Keratinocyte (primary cell): ENCODE results near the gene HOXB7. TPM values are rescaled to one million over a fixed set of nuclear protein-coding genes. Genes with fewer than 3 reads are reported as not detected.

Experiments used
- DNase-seq: peaks from one replicate; pipeline ENCODE4 v3.0.0-alpha.2; 2011; ENCODE audit warnings: low read depth, missing footprints, low spot score
- FAIRE-seq: peaks from 2 replicates; lab custom pipeline; 2011; peaks lifted over from hg19 to GRCh38; lab: Jason Lieb, UNC
- H2AFZ ChIP-seq: 2 replicates; pipeline ENCODE4 v1.6.0; 2012; ENCODE audit warnings: low read length, control low read depth, inconsistent platforms; ENCODE audit not compliant: control insufficient read depth
- H3K27ac ChIP-seq: 2 replicates; pipeline ENCODE4 v1.5.1; 2011; ENCODE audit warnings: low read length; ENCODE audit not compliant: control insufficient read depth, insufficient read depth
- H3K27me3 ChIP-seq: 3 replicates; pipeline ENCODE4 v1.6.0; 2011; ENCODE audit warnings: low read length; ENCODE audit not compliant: control insufficient read depth, insufficient read depth; ENCODE audit errors: extremely low read depth
- H3K36me3 ChIP-seq, 2 experiments: 2 replicates in 1 of 2; 3 replicates in 1 of 2; pipeline ENCODE4 v1.5.1; 2011; ENCODE audit warnings: low read length in 2 of 2, mild to moderate bottlenecking in 1 of 2; ENCODE audit not compliant: control insufficient read depth in 2 of 2, insufficient read depth in 2 of 2; ENCODE audit errors: extremely low read depth in 1 of 2
- H3K4me1 ChIP-seq: 3 replicates; pipeline ENCODE4 v1.5.1; 2011; ENCODE audit warnings: low read length; ENCODE audit not compliant: control insufficient read depth, insufficient read depth; ENCODE audit errors: extremely low read depth
- H3K4me2 ChIP-seq: 3 replicates; pipeline ENCODE4 v1.6.0; 2011; ENCODE audit warnings: low read depth, low read length; ENCODE audit not compliant: control insufficient read depth, insufficient read depth; ENCODE audit errors: extremely low read depth
- H3K4me3 ChIP-seq, 3 experiments: fragments of 200-600 bp in 1 of 3; sonication (generic) in 1 of 3; 2 replicates in 2 of 3; 3 replicates in 1 of 3; pipeline ENCODE4 v1.5.1; 2011 to 2016; ENCODE audit warnings: low read length in 3 of 3, mild to moderate bottlenecking in 3 of 3, control low read depth in 2 of 3, inconsistent platforms in 1 of 3, low read depth in 1 of 3, mixed read lengths in 1 of 3, mixed run types in 1 of 3, moderate library complexity in 1 of 3; ENCODE audit not compliant: control insufficient read depth in 2 of 3, insufficient read depth in 2 of 3; ENCODE audit errors: extremely low read depth in 1 of 3
- H3K79me2 ChIP-seq: 2 replicates; pipeline ENCODE4 v1.6.0; 2012; ENCODE audit warnings: low read length; ENCODE audit not compliant: control insufficient read depth, insufficient read depth
- H3K9ac ChIP-seq: 3 replicates; pipeline ENCODE4 v1.6.0; 2011; ENCODE audit warnings: low read length; ENCODE audit not compliant: control insufficient read depth, insufficient read depth; ENCODE audit errors: extremely low read depth
- H3K9me1 ChIP-seq: 3 replicates; pipeline ENCODE4 v1.6.0; 2011; ENCODE audit warnings: low read length; ENCODE audit not compliant: control insufficient read depth, insufficient read depth; ENCODE audit errors: extremely low read depth
- H3K9me3 ChIP-seq: 2 replicates; pipeline ENCODE4 v1.5.1; 2012; ENCODE audit warnings: low read depth, low read length; ENCODE audit not compliant: control insufficient read depth
- H4K20me1 ChIP-seq: 3 replicates; pipeline ENCODE4 v1.6.0; 2011; ENCODE audit warnings: low read length; ENCODE audit not compliant: control insufficient read depth, insufficient read depth; ENCODE audit errors: extremely low read depth
- EZH2 ChIP-seq: IDR thresholded peaks from one replicate; pipeline ENCODE4 v1.6.1; 2012; ENCODE audit warnings: inconsistent platforms, mild to moderate bottlenecking, low read length, moderate library complexity
- dilution Hi-C: fragments of 300-500 bp; cut with MboI; formaldehyde crosslinking; loops from one replicate; pipeline ENCODE4 v1.7.0; 2020; ENCODE audit warnings: low sequenced_read_pairs; ENCODE audit not compliant: extremely low pct_ligation_motif_present
- polyA plus RNA-seq, 5 experiments: library from polyadenylated mRNA; depleted of rRNA in 3 of 5; stranded (reverse) in 3 of 5; stranded (forward) in 1 of 5; unstranded in 1 of 5; fragments of >200 nt; gene quantifications; 1 replicate in 1 of 5; 2 replicates in 3 of 5; 3 replicates in 1 of 5; pipeline versions ENCODE4 v1.2.1 to v1.2.3, GENCODE V29; 2011 to 2012; ENCODE audit warnings: missing spikeins in 2 of 5, low read depth in 1 of 5, low replicate concordance in 1 of 5
- TF ChIP-seq, protein P1 (sequence below), 3 experiments: IDR thresholded peaks in 1 of 3; conservative IDR thresholded peaks in 1 of 3; optimal IDR thresholded peaks in 1 of 3; 2 replicates in 2 of 3; 3 replicates in 1 of 3; pipeline versions ENCODE3 to v1.5.1; 2011; ENCODE audit warnings: low read length in 3 of 3, mild to moderate bottlenecking in 3 of 3, moderate library complexity in 2 of 3, control low read depth in 1 of 3, inconsistent platforms in 1 of 3; ENCODE audit not compliant: insufficient read depth in 2 of 3; ENCODE audit errors: extremely low read depth in 1 of 3

The HOXB7 gene
- polyA plus RNA-seq, 1 donor (not counting 4 experiments of a cell fraction or from before 2014, with no cell fraction given) = 1.0 TPM

GRCh38 chr17:48627623-48628521 is 17.1 kb upstream of the HOXB7 start:
- Histone ChIP-seq H3K4me2 (no peak overlapping the region), H3K4me3 (no peak overlapping the region), H2AFZ (no peak overlapping the region), H3K27me3 (peaks cover 100% of the 10 kb centered on the region), H3K9me3 (no peaks in the 10 kb centered on the region), H4K20me1 (peaks cover 5% of the 10 kb centered on the region), H3K9me1 (no peaks in the 10 kb centered on the region), H3K36me3 (no peaks in the 10 kb centered on the region), H3K9ac (no peak overlapping the region), H3K27ac (no peak overlapping the region), H3K4me1 (peaks cover 3% of the 10 kb centered on the region), H3K79me2 (no peaks in the 10 kb centered on the region)
- no peak for FAIRE-seq
- DNase-seq = no peak
- dilution Hi-C loops = no loop called here
- TF ChIP-seq, protein P1, sequence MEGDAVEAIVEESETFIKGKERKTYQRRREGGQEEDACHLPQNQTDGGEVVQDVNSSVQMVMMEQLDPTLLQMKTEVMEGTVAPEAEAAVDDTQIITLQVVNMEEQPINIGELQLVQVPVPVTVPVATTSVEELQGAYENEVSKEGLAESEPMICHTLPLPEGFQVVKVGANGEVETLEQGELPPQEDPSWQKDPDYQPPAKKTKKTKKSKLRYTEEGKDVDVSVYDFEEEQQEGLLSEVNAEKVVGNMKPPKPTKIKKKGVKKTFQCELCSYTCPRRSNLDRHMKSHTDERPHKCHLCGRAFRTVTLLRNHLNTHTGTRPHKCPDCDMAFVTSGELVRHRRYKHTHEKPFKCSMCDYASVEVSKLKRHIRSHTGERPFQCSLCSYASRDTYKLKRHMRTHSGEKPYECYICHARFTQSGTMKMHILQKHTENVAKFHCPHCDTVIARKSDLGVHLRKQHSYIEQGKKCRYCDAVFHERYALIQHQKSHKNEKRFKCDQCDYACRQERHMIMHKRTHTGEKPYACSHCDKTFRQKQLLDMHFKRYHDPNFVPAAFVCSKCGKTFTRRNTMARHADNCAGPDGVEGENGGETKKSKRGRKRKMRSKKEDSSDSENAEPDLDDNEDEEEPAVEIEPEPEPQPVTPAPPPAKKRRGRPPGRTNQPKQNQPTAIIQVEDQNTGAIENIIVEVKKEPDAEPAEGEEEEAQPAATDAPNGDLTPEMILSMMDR (optimal IDR thresholded peaks at IDR 0.05 in 1 of 3, IDR thresholded peaks at IDR 0.05 in 1 of 3, conservative IDR thresholded peaks at IDR 0.05 in 1 of 3; ENCODE audit: extremely low read depth in 1 of 3, insufficient read depth in 2 of 3, low read length in 3 of 3) = no peak
- TF ChIP-seq EZH2 = peak; percentile 50

DNA sequence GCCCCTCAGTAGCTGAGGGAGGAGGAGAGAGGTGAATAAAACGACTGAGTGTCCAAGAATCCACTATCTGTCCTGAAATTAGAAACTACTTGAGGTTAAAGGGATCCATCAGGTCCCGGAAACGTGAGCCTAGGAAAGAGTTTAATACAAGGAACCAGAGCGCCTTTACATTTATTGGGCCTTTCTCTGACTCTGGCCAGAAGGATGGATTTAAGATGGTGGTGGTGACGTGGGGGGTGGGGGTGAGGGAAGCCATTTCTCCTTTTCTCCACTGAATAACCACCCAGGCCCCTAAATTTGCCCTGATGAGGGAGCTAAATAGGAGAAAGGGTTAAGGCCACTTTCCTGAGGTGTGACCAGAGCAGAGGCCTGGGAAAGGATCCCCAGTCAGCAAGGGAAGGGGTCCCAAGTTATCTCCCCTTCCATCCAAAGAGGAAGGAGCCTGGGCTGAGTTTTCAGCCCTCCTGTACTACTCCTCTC is 16.3 kb upstream of the HOXB7 start:
- dilution Hi-C loops = no loop called here
- no peaks in the 10 kb centered on the region for H3K9me1 ChIP-seq
- H3K9me3 ChIP-seq = no peaks in the 10 kb centered on the region
- H3K79me2 ChIP-seq = no peaks in the 10 kb centered on the region
- no peak overlapping the region for H2AFZ ChIP-seq
- no peak overlapping the region for H3K9ac ChIP-seq
- no peak overlapping the region for H3K27ac ChIP-seq
- TF ChIP-seq, protein P1 (optimal IDR thresholded peaks at IDR 0.05 in 1 of 3, IDR thresholded peaks at IDR 0.05 in 1 of 3, conservative IDR thresholded peaks at IDR 0.05 in 1 of 3; ENCODE audit: extremely low read depth in 1 of 3, insufficient read depth in 2 of 3, low read length in 3 of 3) = no peak
- TF ChIP-seq EZH2 = no peak
- DNase-seq (no peak), FAIRE-seq (no peak)
- no peak overlapping the region for H3K4me3 ChIP-seq
- H4K20me1 ChIP-seq = peaks cover 5% of the 10 kb centered on the region
- H3K27me3 ChIP-seq = peaks cover 100% of the 10 kb centered on the region
- H3K4me2 ChIP-seq = no peak overlapping the region
- no peaks in the 10 kb centered on the region for H3K36me3 ChIP-seq
- peaks cover 3% of the 10 kb centered on the region for H3K4me1 ChIP-seq
